Measurements from ENCODE around the gene BPIFB6.

Gene BPIFB6

DNA sequence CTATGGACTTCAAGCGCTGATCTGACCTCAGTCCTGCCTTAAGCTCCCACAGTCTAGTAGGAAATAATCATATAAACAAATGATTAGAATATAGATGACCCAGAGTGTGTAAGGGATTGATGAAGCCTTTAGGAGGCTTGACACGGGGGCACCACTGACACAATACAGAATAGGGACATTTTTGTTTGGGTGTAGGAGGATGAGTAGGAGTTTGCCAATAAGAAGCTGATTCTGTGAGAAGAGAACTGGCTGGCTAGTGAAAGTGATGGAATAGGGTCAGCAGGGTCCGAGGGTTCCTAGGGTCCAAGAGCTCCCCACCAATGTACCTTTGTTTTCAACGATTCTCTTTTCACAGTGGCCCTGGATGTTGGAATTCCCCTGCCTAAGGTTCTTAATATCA is 40.9 kb downstream of the BPIFB6 start:
- POLR2A ChIA-PET (ENCODE audit: low non-redundant PET) = no interaction called here
- DNase-seq (ENCODE audit: low spot score) = no peak
- CTCF ChIA-PET = no interaction called here
- H3K27ac ChIP-seq = no peak overlapping the region
- TF ChIP-seq, protein P1, sequence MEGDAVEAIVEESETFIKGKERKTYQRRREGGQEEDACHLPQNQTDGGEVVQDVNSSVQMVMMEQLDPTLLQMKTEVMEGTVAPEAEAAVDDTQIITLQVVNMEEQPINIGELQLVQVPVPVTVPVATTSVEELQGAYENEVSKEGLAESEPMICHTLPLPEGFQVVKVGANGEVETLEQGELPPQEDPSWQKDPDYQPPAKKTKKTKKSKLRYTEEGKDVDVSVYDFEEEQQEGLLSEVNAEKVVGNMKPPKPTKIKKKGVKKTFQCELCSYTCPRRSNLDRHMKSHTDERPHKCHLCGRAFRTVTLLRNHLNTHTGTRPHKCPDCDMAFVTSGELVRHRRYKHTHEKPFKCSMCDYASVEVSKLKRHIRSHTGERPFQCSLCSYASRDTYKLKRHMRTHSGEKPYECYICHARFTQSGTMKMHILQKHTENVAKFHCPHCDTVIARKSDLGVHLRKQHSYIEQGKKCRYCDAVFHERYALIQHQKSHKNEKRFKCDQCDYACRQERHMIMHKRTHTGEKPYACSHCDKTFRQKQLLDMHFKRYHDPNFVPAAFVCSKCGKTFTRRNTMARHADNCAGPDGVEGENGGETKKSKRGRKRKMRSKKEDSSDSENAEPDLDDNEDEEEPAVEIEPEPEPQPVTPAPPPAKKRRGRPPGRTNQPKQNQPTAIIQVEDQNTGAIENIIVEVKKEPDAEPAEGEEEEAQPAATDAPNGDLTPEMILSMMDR (conservative IDR thresholded peaks at IDR 0.05; ENCODE audit: low read depth) = no peak

DNA sequence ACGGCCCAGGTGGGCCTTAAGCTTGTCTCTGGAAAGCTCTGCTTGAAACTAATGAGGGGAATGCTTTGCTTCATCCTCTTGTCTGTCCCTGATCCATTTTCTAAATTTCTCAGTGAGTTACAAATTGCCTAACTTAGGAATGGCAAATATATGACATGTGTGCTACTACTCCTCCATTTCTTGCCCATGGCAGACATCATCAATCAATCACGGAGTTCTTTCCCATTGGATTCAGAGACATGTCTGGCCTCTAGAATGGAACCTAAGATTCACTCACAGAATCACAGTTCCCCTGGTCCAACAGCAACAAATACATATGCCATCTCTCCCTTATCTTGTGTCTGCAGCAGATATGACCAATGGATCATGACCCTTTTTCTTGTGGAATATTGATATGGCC is 41.4 kb downstream of the BPIFB6 start:
- CTCF ChIA-PET = no interaction called here
- POLR2A ChIA-PET (ENCODE audit: low non-redundant PET) = no interaction called here
- DNase-seq (ENCODE audit: low spot score) = no peak
- TF ChIP-seq, protein P1 (conservative IDR thresholded peaks at IDR 0.05; ENCODE audit: low read depth) = no peak
- no peak overlapping the region for H3K27ac ChIP-seq

DNA sequence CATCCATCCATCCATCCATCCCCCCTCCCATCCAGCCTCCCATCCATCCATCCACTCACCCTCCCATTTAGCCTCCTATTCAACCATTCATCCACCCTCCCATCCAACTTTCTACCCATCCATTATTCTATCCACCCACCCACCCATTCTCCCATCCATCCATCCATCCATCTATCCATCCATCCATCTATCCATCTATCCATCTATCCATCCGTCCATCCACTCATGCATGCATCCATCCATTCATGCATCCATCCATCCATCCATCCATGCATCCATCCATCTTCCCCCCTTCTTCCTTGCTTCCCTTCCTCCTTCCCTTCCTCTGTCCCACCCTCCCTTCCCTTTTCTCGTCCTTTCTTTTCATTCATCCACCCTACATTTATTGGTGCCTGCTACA is 43.2 kb downstream of the BPIFB6 start:
- ChIA-PET CTCF (interaction anchor here (1.1 to 1.3 kb wide), 2 partner anchors 284 to 296 kb away, joined by 3 read pairs; no protein-coding TSS in a partner anchor), POLR2A (ENCODE audit: low non-redundant PET) (no interaction called here)
- TF ChIP-seq, protein P1 (conservative IDR thresholded peaks at IDR 0.05; ENCODE audit: low read depth) = no peak
- H3K27ac ChIP-seq = no peak overlapping the region
- DNase-seq (ENCODE audit: low spot score) = no peak

DNA sequence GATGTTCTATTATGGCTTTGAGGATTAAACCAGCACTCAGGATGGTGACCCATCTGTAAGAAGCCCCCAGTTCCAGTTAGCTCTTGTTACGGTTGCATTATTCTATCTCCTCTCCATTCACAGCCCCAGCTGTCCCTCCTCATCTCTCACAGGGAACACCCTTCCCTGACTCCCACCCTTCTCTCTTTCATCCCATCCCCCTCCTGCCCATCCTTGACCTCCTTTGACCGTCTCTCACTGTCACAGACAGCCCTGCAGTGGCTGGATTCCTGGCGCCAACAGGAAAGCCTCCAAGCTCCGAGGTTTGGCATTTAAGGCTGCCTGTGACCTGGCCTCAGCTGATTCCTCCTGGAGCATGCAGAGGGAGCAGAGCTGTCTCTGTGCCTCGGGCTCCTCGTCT is 43.8 kb downstream of the BPIFB6 start:
- H3K27ac ChIP-seq = no peak overlapping the region
- POLR2A ChIA-PET (ENCODE audit: low non-redundant PET) = no interaction called here

DNA sequence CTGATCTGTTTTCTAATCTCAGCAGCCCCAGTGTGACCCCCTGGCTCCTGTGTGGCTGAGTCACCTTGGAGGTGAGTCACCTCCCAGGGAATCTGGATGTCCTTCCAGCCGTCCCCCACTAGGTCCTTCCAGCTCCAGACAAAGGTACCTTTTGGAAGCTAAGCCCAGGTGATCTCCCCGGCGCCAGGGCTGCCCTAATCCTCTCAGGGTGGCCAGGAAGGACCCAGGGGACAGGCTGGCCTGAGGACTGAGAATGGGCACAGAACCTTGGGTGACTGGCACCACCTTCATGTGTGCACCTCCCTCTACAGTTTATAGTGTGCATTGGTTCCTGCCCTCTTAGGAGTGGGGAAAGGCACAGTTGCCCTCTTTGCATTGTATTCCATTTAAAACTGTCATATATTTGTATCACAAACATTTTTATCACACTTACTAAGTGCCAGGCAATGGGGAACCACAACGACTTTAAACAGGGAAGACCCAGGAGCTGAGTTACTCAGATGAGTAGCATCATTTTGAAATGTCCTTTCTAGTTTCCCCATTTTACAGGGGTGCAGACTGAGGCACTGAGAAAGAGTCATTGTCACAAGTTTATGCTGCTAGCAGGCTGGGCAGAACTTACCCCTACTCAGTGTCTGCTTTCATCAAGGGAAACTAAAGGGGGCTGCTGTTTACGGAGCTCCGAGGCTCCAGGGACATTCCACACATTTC is 45.4 kb downstream of the BPIFB6 start:
- peak; percentile 56 for DNase-seq (ENCODE audit: low spot score)
- TF ChIP-seq, protein P1 (conservative IDR thresholded peaks at IDR 0.05; ENCODE audit: low read depth) = no peak
- ChIA-PET CTCF (interaction anchor here (0.6 to 1.8 kb wide), 7 partner anchors 10 to 335 kb away, joined by 3 to 8 read pairs (median 3); no protein-coding TSS in a partner anchor), POLR2A (ENCODE audit: low non-redundant PET) (no interaction called here)
- H3K27ac ChIP-seq = no peak overlapping the region

More for the DNA sequence above, 43.8 kb downstream of the BPIFB6 start:
- DNase-seq (ENCODE audit: low spot score) = no peak
- TF ChIP-seq, protein P1 (conservative IDR thresholded peaks at IDR 0.05; ENCODE audit: low read depth) = no peak
- CTCF ChIA-PET = interaction anchor here (0.6 to 1.8 kb wide), 3 partner anchors 8 to 297 kb away, joined by 3 to 8 read pairs (median 3); no protein-coding TSS in a partner anchor

DNA sequence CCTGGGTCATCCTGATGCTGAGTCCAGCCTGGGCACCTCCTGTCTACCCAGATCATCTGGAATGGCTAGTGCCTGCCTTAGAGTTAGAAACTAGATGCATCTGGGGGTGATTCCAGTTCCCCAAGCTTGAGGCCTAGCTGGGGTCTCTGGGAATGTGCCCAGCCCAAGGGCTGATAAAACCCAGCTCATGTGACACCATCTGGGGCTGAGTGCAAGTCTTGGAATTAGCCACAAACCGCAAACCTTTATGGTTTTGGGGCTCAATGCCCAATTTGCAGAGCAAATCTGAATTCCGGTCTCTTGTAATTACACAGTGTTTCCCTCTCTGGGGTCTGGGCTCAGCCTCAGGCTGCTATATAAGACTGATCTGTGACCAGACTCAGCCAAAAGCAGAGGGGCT is 47.8 kb downstream of the BPIFB6 start, which contains the start of gene BPIFB4:
TSS of gene BPIFB4 (plus strand) at position 385 of the 400 bp plus-strand sequence. CDS start 1,884 bp downstream, outside the sequence.
- TF ChIP-seq, protein P1 (conservative IDR thresholded peaks at IDR 0.05; ENCODE audit: low read depth) = no peak
- no peak within 1 kb of the TSS for H3K27ac ChIP-seq
- DNase-seq (ENCODE audit: low spot score) = no peak
- ChIA-PET POLR2A (ENCODE audit: low non-redundant PET) (no interaction called here), CTCF (interaction anchor here (0.6 to 0.8 kb wide), 2 partner anchors 10 to 34 kb away, joined by 3 read pairs; no protein-coding TSS in a partner anchor)

Measured in RWPE1 (cell line).